Cardiac muscle cell (in vitro differentiated cells and primary cell): ENCODE results near the gene SNHG17. TPM values are rescaled to one million over a fixed set of nuclear protein-coding genes. Genes with fewer than 3 reads are reported as not detected.

Experiments
- DNase-seq, 2 donors: peaks; one replicate each; pipeline versions ENCODE4 v3.0.0 to v3.0.0-alpha.2; 2010 to 2017; ENCODE audit warnings: low read depth in 1 of 2, low spot score in 1 of 2
- H3K27ac ChIP-seq: fragments of 200-600 bp; sonication (generic); 2 replicates; pipeline ENCODE4 v1.5.1; 2016
- H3K27me3 ChIP-seq: fragments of 200-600 bp; sonication (generic); 2 replicates; pipeline ENCODE4 v1.6.0; 2016; ENCODE audit warnings: control low read depth
- H3K36me3 ChIP-seq: fragments of 200-600 bp; sonication (generic); 2 replicates; pipeline ENCODE4 v1.5.1; 2016; ENCODE audit warnings: control low read depth
- H3K4me1 ChIP-seq: fragments of 200-600 bp; sonication (generic); 2 replicates; pipeline ENCODE4 v1.8.1; 2017; ENCODE audit warnings: low read depth, mild to moderate bottlenecking, mixed run types
- H3K4me3 ChIP-seq: fragments of 200-600 bp; sonication (generic); 2 replicates; pipeline ENCODE4 v1.5.1; 2016; ENCODE audit warnings: mild to moderate bottlenecking
- H3K9me3 ChIP-seq: fragments of 200-600 bp; sonication (generic); 2 replicates; pipeline ENCODE4 v1.5.1; 2017; ENCODE audit warnings: low read depth, mild to moderate bottlenecking, control low read depth
- polyA plus RNA-seq: library from polyadenylated mRNA; unstranded; fragments of >200 nt; fragmentation: Nextera tagmentation; extraction: Ambion mirVana; gene quantifications from 2 replicates; pipeline ENCODE4 v1.2.1, GENCODE V29; 2016
- total RNA-seq: library from RNA; depleted of rRNA; stranded (reverse); fragments of >200 nt; gene quantifications from 2 replicates; pipeline ENCODE4 v1.2.3, GENCODE V29; 2016
- TF ChIP-seq, protein P1 (sequence below): IDR thresholded peaks from 2 replicates; pipeline ENCODE4 v1.5.1; 2012; ENCODE audit warnings: low read depth, mild to moderate bottlenecking, low read length

SNHG17 gene
- total and polyA plus RNA-seq, 2 experiments from 2014 or later = 16.6 to 31.8 TPM

DNA sequence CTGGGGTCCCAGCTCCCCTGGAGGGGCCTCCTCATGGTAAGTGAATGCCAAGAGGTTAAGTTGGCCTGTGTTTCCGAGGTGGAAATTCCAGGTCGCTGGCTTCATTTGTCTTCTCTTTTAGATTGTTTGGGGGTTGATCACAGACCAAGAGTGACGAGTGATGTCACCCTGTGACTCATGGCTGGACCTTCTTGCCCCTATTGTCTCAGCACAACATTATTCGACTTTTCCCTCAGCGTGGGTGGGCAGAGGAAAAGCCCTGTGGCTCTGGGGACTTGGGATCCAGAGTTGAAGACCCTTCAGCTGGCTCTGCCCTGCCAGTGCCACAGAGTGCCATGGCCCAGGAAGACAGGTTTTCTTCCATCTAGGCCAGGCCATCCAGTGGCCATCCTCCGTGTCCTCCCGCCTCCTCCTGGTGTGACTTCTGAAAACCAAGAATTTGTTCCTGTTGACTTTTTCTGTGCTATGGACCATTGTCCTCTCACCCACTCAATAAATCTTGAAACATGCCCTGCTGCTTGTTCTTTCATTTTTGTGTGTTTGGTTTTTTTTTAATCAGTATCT is 15.4 kb upstream of the SNHG17 start:
- H3K27ac ChIP-seq = no peak overlapping the region
- H3K4me3 ChIP-seq = no peak overlapping the region
- no peaks in the 10 kb centered on the region for H3K9me3 ChIP-seq
- peaks cover 9% of the 10 kb centered on the region for H3K4me1 ChIP-seq
- DNase-seq = peak in 1 of 2 donors; percentile 35
- H3K27me3 ChIP-seq = no peaks in the 10 kb centered on the region
- peaks cover 12% of the 10 kb centered on the region for H3K36me3 ChIP-seq
- TF ChIP-seq, protein P1, sequence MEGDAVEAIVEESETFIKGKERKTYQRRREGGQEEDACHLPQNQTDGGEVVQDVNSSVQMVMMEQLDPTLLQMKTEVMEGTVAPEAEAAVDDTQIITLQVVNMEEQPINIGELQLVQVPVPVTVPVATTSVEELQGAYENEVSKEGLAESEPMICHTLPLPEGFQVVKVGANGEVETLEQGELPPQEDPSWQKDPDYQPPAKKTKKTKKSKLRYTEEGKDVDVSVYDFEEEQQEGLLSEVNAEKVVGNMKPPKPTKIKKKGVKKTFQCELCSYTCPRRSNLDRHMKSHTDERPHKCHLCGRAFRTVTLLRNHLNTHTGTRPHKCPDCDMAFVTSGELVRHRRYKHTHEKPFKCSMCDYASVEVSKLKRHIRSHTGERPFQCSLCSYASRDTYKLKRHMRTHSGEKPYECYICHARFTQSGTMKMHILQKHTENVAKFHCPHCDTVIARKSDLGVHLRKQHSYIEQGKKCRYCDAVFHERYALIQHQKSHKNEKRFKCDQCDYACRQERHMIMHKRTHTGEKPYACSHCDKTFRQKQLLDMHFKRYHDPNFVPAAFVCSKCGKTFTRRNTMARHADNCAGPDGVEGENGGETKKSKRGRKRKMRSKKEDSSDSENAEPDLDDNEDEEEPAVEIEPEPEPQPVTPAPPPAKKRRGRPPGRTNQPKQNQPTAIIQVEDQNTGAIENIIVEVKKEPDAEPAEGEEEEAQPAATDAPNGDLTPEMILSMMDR = no peak

GRCh38 chr20:38449046-38449445 is 13.9 kb upstream of the SNHG17 start:
- peaks cover 12% of the 10 kb centered on the region for H3K36me3 ChIP-seq
- H3K27me3 ChIP-seq = no peaks in the 10 kb centered on the region
- no peak for DNase-seq
- TF ChIP-seq, protein P1 = no peak
- H3K9me3 ChIP-seq = no peaks in the 10 kb centered on the region
- no peak overlapping the region for H3K27ac ChIP-seq
- peaks cover 9% of the 10 kb centered on the region for H3K4me1 ChIP-seq
- H3K4me3 ChIP-seq = no peak overlapping the region

- Histone ChIP-seq H3K9me3 (no peaks in the 10 kb centered on the region), H3K27ac (no peak overlapping the region), H3K27me3 (no peaks in the 10 kb centered on the region), H3K36me3 (peaks cover 12% of the 10 kb centered on the region), H3K4me1 (peaks cover 9% of the 10 kb centered on the region), H3K4me3 (no peak overlapping the region)
- DNase-seq = no peak
- TF ChIP-seq, protein P1 = no peak
Observed at GRCh38 chr20:38447931-38448675, 13.0 kb upstream of the SNHG17 start.

DNA sequence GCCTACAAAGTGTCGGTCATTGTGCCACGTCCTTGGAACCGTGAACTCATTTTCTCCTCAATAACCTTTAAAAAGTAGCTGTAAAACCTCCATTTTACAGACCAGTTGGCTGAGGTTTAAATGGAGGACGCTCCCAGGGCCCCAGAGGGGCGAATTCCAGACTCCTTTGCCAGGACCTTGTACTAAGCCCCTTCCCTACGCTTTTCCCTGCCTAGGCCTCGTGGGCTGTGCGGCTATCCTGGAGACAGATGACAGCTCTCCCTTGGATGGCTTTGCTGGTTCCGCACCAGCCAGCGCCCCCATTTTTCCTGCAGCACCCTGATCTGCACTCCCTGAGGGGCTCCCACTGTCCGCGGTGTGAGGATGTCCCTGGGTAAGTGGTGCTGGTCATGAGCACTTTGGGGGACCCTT is 12.1 kb upstream of the SNHG17 start:
- no peak for DNase-seq
- Histone ChIP-seq H3K4me3 (peak overlapping the region; percentile 93), H3K27me3 (no peaks in the 10 kb centered on the region), H3K27ac (no peak overlapping the region), H3K4me1 (peaks cover 9% of the 10 kb centered on the region), H3K36me3 (peaks cover 12% of the 10 kb centered on the region), H3K9me3 (no peaks in the 10 kb centered on the region)
- TF ChIP-seq, protein P1 = no peak

DNA sequence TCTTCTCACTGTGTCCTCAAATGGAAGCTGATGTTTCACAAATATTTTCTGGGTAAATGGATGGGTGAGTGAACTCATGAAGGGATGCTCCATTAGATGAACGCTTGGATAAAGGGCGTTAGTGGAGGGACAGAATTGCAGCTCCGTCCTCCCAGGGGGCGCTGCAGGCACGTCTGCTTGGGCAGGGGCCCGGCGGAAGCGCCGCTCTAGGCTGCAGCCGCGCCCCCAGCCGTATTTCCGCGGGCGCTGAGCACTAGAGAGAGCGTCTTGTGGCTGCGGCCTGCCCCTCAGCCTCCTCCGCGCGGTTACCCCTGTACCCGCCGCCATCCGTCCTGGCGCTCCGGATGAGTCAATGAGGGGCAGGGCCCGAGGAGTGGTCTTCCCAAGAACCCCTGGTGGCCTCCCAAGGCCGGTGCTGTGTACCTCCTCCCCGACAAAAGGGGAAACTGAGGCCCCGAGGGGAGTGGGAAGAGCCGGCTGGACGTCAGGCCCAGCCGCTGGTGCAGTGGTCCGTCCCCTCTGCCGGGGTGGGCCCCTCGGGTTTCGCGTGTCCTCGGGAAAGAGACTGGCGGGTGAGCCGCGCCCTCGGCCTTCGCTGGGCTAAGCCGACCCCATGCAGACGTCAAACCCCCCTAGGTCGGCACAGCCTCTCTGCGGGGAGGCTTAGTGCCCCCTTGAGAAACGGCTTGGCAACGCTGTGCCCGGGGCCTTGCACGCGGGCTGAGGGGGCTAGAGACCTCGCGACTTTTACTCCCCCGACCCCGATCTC is 11.5 kb upstream of the SNHG17 start:
- TF ChIP-seq, protein P1 = peak; percentile 88
- H3K4me3 ChIP-seq = peak overlapping the region; percentile 93
- peak overlapping the region; percentile 73 for H3K27ac ChIP-seq
- H3K4me1 ChIP-seq = peaks cover 9% of the 10 kb centered on the region
- peak; percentile 94 to 97 for DNase-seq
- H3K36me3 ChIP-seq = peaks cover 12% of the 10 kb centered on the region
- no peaks in the 10 kb centered on the region for H3K27me3 ChIP-seq
- no peaks in the 10 kb centered on the region for H3K9me3 ChIP-seq
